NCI-H1105 (cell line): ENCODE data around the gene YOD1.

Experiments used
- DNase-seq: peaks from one replicate; lab custom pipeline; 2025; lab: John Stamatoyannopoulos, UW

The YOD1 gene

GRCh38 chr1:207051191-207051943 lies at the start of gene YOD1:
Gene YOD1, minus strand, starts transcription at chr1:207051208. Its CDS starts 178 bp downstream, at chr1:207051030.
- no peak for DNase-seq

GRCh38 chr1:207097871-207098324 lies 46.9 kb upstream of the YOD1 start:
- no peak for DNase-seq

- no peak for DNase-seq
Observed at GRCh38 chr1:207093944-207094343, 42.9 kb upstream of the YOD1 start.

- DNase-seq = no peak
Observed at GRCh38 chr1:207091200-207091908, 40.3 kb upstream of the YOD1 start.

- DNase-seq = no peak
Observed at GRCh38 chr1:207089627-207090355, 38.8 kb upstream of the YOD1 start.

GRCh38 chr1:207088701-207089626 lies 38.0 kb upstream of the YOD1 start, which contains the start of gene C4BPB:
Gene C4BPB, plus strand, starts transcription at chr1:207088860. Its CDS starts 672 bp downstream, at chr1:207089532.
- DNase-seq = no peak

- no peak for DNase-seq
Observed at GRCh38 chr1:207088161-207088560, 37.2 kb upstream of the YOD1 start.

- DNase-seq = no peak
Observed at GRCh38 chr1:207085887-207086286, 34.9 kb upstream of the YOD1 start.

- peak; percentile 27 for DNase-seq
Observed at GRCh38 chr1:207084701-207085180, 33.7 kb upstream of the YOD1 start.

GRCh38 chr1:207084232-207084631 lies 33.2 kb upstream of the YOD1 start:
- DNase-seq = no peak

- no peak for DNase-seq
Observed at GRCh38 chr1:207081806-207082205, 30.8 kb upstream of the YOD1 start.

- DNase-seq = no peak
Observed at GRCh38 chr1:207081088-207081487, 30.1 kb upstream of the YOD1 start.

- DNase-seq = no peak
Observed at GRCh38 chr1:207079706-207080241, 28.8 kb upstream of the YOD1 start.

GRCh38 chr1:207078578-207079132 lies 27.6 kb upstream of the YOD1 start:
- no peak for DNase-seq

GRCh38 chr1:207077470-207078377 lies 26.7 kb upstream of the YOD1 start:
- DNase-seq = peak; percentile 43

- DNase-seq = no peak
Observed at GRCh38 chr1:207077012-207077411, 26.0 kb upstream of the YOD1 start.

GRCh38 chr1:207076181-207076955 lies 25.4 kb upstream of the YOD1 start:
- no peak for DNase-seq

- DNase-seq = no peak
Observed at GRCh38 chr1:207073906-207074820, 23.2 kb upstream of the YOD1 start.
